Ecto neural progenitor cell (in vitro differentiated cells): Measurements from ENCODE around the gene SAXO2.
"Not testable (repeated sequence)": the region's sequence is repeated elsewhere in the genome, so short reads cannot be mapped to it uniquely, and the experiment has no call there.

Experiments
- DNase-seq: peaks from one replicate; pipeline ENCODE4 v3.0.0-alpha.2; 2018; ENCODE audit warnings: low spot score

The SAXO2 gene

GRCh38 chr15:82313951-82314768 is 51.5 kb downstream of the SAXO2 start:
- not testable (repeated sequence) for DNase-seq

GRCh38 chr15:82314769-82315518 is 52.3 kb downstream of the SAXO2 start:
- no peak for DNase-seq

DNA sequence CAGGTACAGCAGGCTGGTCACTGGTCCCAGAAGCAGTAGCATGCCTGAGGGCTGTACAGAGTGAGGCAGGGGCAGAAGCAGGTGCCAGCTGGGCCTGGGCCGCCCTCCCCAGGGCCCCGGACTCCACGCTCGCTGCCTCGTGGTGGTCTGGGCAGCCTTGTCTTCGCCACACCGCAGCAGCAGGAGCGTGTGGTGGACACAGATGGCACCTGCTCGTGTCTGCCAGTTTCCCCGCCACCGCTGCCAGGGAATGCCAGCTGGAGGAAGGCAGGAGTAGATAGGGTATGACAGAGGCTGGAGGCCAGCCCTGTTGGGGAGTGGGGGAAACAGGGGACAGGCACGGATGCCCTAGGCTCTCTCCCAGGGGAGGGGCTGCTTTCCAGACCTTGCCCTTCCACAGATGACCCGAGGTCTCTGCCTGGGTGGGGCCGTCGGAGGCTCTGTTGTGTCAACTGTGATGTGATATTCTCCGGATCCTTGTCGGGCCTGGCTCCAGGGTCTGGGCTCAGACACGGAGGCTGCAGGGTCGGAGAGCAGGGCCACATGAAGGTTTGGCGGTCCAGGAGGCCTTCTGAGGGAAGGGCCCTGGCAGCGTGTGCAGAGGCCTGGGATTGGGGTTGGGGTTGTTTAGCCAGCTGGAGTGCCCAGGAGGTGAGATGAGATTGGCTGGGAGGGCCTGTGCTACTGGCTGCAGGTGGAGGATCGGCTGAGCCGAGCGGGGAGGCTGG is 53.1 kb downstream of the SAXO2 start:
- no peak for DNase-seq

DNA sequence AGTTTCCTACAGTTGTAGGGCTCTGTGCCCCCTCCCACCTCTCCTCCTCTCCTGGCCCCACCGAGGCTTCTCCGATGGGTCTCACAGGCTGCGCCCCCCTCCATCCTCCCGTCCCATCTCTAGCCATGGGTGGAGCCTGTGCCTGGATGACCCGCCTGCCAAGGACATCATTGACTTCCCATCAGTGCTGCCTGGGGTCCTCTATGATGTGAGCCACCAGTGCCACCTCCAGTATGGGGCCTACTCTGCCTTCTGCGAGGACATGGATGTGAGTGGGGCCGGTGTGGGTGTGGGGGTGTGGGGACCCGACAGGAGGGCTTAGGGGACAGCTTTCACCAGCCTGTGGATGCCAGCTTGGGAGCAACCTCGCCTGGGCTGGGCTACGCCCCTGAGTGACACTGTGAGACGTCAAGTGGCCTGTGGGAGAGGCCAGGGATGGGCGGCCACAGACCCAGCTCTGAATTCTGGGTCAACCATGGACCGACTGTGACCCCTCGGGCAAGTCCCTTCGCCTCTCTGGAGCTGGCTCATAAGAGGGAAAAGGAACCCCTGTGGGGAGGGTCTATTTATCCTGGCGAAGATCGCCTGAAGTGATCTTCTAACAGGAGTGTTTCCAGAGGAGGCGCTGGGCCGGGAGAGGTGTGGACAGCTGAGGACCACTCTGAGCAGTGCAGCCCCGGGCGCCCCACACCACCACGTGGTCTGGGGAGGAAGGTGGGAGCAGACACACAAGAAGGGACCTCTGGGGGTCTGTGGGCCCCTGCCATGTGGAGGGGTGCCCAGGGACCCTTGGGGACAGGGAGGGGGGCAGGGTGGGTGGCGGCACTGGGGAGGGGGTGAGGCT is 53.9 kb downstream of the SAXO2 start:
- not testable (repeated sequence) for DNase-seq

- DNase-seq: no peak
Measured at GRCh38 chr15:82317091-82317489, 54.5 kb downstream of the SAXO2 start.

DNA sequence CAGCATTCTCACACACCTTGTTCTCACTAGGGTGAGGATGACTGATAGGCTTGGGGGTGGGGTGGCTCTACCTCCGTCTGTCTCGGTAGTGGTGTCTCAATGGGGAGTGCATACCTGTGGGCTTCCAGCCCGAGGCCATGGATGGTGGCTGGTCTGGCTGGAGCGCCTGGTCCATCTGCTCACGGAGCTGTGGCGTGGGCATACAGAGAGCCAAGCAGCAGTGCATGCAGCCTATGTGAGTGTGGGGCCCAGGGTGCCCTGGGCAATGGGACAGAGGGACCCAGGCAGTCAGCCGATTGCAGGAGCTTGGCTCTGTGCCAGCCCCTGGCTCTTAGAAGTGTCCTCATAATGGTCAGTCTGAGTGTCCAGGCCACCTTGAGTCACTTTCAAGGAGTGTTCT is 54.9 kb downstream of the SAXO2 start:
- DNase-seq: not testable (repeated sequence)

DNA sequence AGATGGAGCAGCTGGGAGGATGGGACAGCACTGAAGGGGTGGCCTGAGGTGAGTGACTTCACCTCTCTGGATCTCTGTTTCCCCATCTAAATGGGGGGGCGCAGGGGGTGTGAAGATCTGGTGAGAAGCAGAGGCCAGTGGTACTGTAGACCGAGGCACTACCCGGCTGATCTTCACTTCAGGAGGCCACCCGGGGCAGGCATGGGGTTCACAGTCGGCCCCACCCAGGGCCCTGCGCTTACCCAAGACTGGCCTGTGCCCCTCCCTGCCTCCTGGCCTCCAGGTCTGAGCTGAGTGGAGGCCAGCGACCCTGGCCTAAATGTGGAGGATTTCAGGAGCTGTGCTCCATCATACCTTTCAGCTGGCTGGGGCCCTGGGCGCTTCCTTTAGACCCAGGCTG is 55.7 kb downstream of the SAXO2 start:
- DNase-seq: not testable (repeated sequence)

- not testable (repeated sequence) for DNase-seq
Measured at GRCh38 chr15:82319522-82320278, 57.1 kb downstream of the SAXO2 start.

- not testable (repeated sequence) for DNase-seq
Measured at GRCh38 chr15:82320861-82321260, 58.2 kb downstream of the SAXO2 start.

DNA sequence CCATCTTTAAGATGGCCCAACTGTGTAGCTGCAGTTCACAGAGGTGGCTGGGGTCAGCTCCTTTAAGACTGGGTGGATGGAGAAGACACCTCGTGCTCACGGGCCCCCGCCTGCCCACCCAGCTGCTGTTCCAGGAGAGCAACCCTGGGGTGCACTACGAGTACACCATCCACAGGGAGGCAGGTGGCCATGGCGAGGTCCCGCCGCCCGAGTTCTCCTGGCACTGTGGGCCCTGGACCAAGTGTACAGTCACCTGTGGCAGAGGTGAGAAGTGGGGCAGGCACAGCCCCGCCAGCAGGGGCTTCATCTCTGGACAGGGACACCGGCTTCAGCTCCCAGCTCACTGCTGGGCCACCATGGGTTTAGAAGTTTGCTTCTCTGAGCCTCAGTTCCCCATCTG is 59.9 kb downstream of the SAXO2 start:
- not testable (repeated sequence) for DNase-seq

GRCh38 chr15:82324831-82325230 is 62.2 kb downstream of the SAXO2 start:
- DNase-seq: not testable (repeated sequence)

GRCh38 chr15:82325646-82326045 is 63.0 kb downstream of the SAXO2 start:
- not testable (repeated sequence) for DNase-seq

GRCh38 chr15:82326896-82327295 is 64.3 kb downstream of the SAXO2 start:
- not testable (repeated sequence) for DNase-seq

GRCh38 chr15:82327372-82327771 is 64.8 kb downstream of the SAXO2 start:
- DNase-seq: not testable (repeated sequence)

GRCh38 chr15:82329039-82329438 is 66.4 kb downstream of the SAXO2 start:
- DNase-seq: not testable (repeated sequence)

- not testable (repeated sequence) for DNase-seq
Measured at GRCh38 chr15:82330921-82331320, 68.3 kb downstream of the SAXO2 start.

GRCh38 chr15:82331576-82332304 is 69.1 kb downstream of the SAXO2 start:
- not testable (repeated sequence) for DNase-seq

DNA sequence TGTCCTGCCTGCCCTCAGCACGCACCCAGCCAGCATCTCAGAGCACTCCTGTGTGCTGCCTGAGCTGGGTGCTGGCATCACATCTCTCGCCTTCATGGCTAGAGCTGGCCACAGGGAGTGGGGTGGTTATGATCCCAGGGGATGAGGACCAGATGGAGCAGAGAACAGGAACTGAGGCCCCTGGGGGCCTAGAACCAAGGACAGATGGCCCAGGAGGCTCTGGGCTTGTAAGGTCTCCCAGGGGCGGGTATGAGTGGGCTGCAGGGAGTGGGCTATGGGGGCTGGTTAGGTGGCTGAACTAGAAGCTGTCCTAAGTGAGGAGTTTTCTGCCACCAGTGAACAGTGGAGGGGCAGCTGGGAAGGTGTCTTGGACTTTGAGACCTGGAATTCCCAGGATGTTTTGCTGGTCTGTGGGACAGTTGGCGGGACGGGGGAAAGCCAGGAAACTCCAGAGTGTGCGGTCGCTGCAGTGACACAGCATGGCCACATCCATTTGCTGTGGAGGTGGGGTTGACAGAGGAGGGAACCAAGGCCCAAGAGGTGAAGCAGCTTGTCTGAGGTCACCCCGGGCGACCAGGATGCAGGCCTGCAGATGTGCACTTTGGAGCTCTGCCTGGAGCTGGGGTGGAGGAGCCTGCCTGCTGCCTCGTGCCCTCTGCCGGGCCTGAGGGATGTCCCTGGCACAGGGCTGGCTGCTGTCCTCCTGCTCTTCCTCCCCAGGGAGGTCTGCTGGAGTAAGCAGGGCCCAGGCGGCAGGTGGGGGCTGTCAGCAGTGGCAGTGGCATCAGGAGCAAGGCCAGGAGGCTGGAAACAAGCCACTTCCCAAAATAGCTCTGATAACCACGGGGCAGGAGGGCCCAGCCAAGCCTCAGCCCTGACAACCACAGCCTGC is 70.3 kb downstream of the SAXO2 start:
- not testable (repeated sequence) for DNase-seq
